ENCODE measurements around the gene DDOST. TPM values are rescaled to one million over a fixed set of nuclear protein-coding genes. Genes with fewer than 3 reads are reported as not detected.

Gene DDOST
- polyA plus RNA-seq, 3 donors = 125 to 245 (median 241) TPM

- H3K27me3 Mint-ChIP-seq (ENCODE audit: low read depth in 3 of 3) = peaks cover 0 to 1% (median 1%) of the 10 kb centered on the region in 3 donors
Measured at GRCh38 chr1:20684651-20685050, 23.5 kb upstream of the DDOST start.

GRCh38 chr1:20684050-20684620 is 23.0 kb upstream of the DDOST start:
- Histone ChIP-seq H3K4me3 (replicated peaks in 1 of 3; ENCODE audit: low read depth in 2 of 3, low read length in 3 of 3) (no peak overlapping the region), H3K27me3 (ENCODE audit: control insufficient read depth in 2 of 2, insufficient read depth in 2 of 2, low read length in 2 of 2) (no peaks in the 10 kb centered on the region), H3K27ac (ENCODE audit: low read depth in 1 of 2, low read length in 2 of 2) (no peak overlapping the region), H3K9ac (ENCODE audit: insufficient read depth, low read length, poor library complexity, severe bottlenecking) (no peak overlapping the region), H3K9me3 (replicated peaks in 1 of 2; ENCODE audit: control insufficient read depth in 1 of 2, insufficient read depth in 1 of 2, low read length in 2 of 2) (no peaks in the 10 kb centered on the region), H3K4me2 (replicated peaks; ENCODE audit: extremely low read depth, low read length, poor library complexity, severe bottlenecking) (no peak overlapping the region), H3K36me3 (replicated peaks in 1 of 2; ENCODE audit: control insufficient read depth in 1 of 2, insufficient read depth in 2 of 2, low read length in 2 of 2) (no peaks in the 10 kb centered on the region), H4K20me1 (ENCODE audit: insufficient read depth, low read length) (no peaks in the 10 kb centered on the region), H3K4me1 (ENCODE audit: control insufficient read depth in 1 of 2, insufficient read depth in 2 of 2, low read length in 2 of 2) (peaks cover 34 to 40% of the 10 kb centered on the region in 2 donors), H2AFZ (ENCODE audit: insufficient read depth, low read depth, low read length, poor library complexity, severe bottlenecking) (peak overlapping the region; percentile 56), H3K79me2 (ENCODE audit: insufficient read depth, low read length) (peaks cover 6% of the 10 kb centered on the region)
- 58% methylated on average over 12 of the region's 13 CpGs for WGBS (ENCODE audit: insufficient coverage)
- no peak for TF ChIP-seq CTCF (IDR thresholded peaks at IDR 0.05)
- Mint-ChIP-seq H3K36me3 (peaks cover 0 to 3% of the 10 kb centered on the region in 2 donors), H3K4me1 (peaks cover 45% of the 10 kb centered on the region), H3K4me3 (no peak overlapping the region), H3K27me3 (ENCODE audit: low read depth in 3 of 3) (peaks cover 0 to 1% (median 1%) of the 10 kb centered on the region in 3 donors), H3K9me3 (no peaks in the 10 kb centered on the region), H3K27ac (peak overlapping the region in 2 of 7 donors; percentile 6 to 60)
- intact Hi-C loops (cut with micrococcal nuclease) = no loop called here
- peak in 1 of 3 donors; percentile 40 for DNase-seq

More at GRCh38 chr1:20684651-20685050, 23.5 kb upstream of the DDOST start:
- peak overlapping the region; percentile 56 for H2AFZ ChIP-seq (ENCODE audit: insufficient read depth, low read depth, low read length, poor library complexity, severe bottlenecking)
- H4K20me1 ChIP-seq (ENCODE audit: insufficient read depth, low read length) = no peaks in the 10 kb centered on the region
- H3K4me2 ChIP-seq (replicated peaks; ENCODE audit: extremely low read depth, low read length, poor library complexity, severe bottlenecking) = no peak overlapping the region
- Mint-ChIP-seq H3K36me3 (peaks cover 0 to 3% of the 10 kb centered on the region in 2 donors), H3K9me3 (no peaks in the 10 kb centered on the region), H3K4me3 (peak overlapping the region in 1 of 2 donors; percentile 26), H3K27ac (no peak overlapping the region), H3K4me1 (peaks cover 40% of the 10 kb centered on the region)
- peaks cover 3% of the 10 kb centered on the region for H3K79me2 ChIP-seq (ENCODE audit: insufficient read depth, low read length)
- H3K27ac ChIP-seq (ENCODE audit: low read depth in 1 of 2, low read length in 2 of 2) = no peak overlapping the region
- H3K9me3 ChIP-seq (replicated peaks in 1 of 2; ENCODE audit: control insufficient read depth in 1 of 2, insufficient read depth in 1 of 2, low read length in 2 of 2) = no peaks in the 10 kb centered on the region
- WGBS (ENCODE audit: insufficient coverage) = 96% methylated on average over 11 of the region's 14 CpGs
- no peak for TF ChIP-seq CTCF (IDR thresholded peaks at IDR 0.05)
- DNase-seq = no peak
- intact Hi-C loops (cut with micrococcal nuclease) = no loop called here
- H3K27me3 ChIP-seq (ENCODE audit: control insufficient read depth in 2 of 2, insufficient read depth in 2 of 2, low read length in 2 of 2) = no peaks in the 10 kb centered on the region
- H3K36me3 ChIP-seq (replicated peaks in 1 of 2; ENCODE audit: control insufficient read depth in 1 of 2, insufficient read depth in 2 of 2, low read length in 2 of 2) = no peaks in the 10 kb centered on the region
- no peak overlapping the region for H3K9ac ChIP-seq (ENCODE audit: insufficient read depth, low read length, poor library complexity, severe bottlenecking)
- no peak overlapping the region for H3K4me3 ChIP-seq (replicated peaks in 1 of 3; ENCODE audit: low read depth in 2 of 3, low read length in 3 of 3)
- H3K4me1 ChIP-seq (ENCODE audit: control insufficient read depth in 1 of 2, insufficient read depth in 2 of 2, low read length in 2 of 2) = peaks cover 31 to 39% of the 10 kb centered on the region in 2 donors

All from CD14-positive monocyte (primary cell).